ENCODE data around the gene VMAC.

GRCh38 chr19:5893296-5893903, 11.3 kb upstream of the VMAC start:
- TF ChIP-seq HDAC2 (IDR thresholded peaks at IDR 0.05; ENCODE audit: borderline replicate concordance in 1 of 2, low read depth in 2 of 2, low read length in 2 of 2) (no peak), RNF2 (IDR thresholded peaks at IDR 0.05; ENCODE audit: borderline replicate concordance, low read depth, low read length, missing control alignments, poor library complexity, severe bottlenecking) (no peak), POLR2A (IDR thresholded peaks at IDR 0.05; ENCODE audit: control extremely low read depth in 1 of 2, low read depth in 2 of 2, low read length in 2 of 2) (no peak)
